ENCODE measurements around the gene PRR18. TPM values are rescaled to one million over a fixed set of nuclear protein-coding genes. Genes with fewer than 3 reads are reported as not detected.

The PRR18 gene
- total RNA-seq, 1 donor from 2014 or later, result 0.14 TPM

- H3K36me3 Mint-ChIP-seq (ENCODE audit: low read depth), result no peaks in the 10 kb centered on the region
- peaks cover 29% of the 10 kb centered on the region for H3K27me3 Mint-ChIP-seq (ENCODE audit: low read depth)
- no peak overlapping the region for H3K4me3 Mint-ChIP-seq (ENCODE audit: low read depth)
- H3K9me3 Mint-ChIP-seq, result no peaks in the 10 kb centered on the region
- intact Hi-C loops (cut with micrococcal nuclease), result loop anchor here (10.0 kb wide), 1 partner anchor 265 kb away; no protein-coding TSS in a partner anchor
- DNase-seq (ENCODE audit: low spot score), result no peak
- no peak overlapping the region for H3K27ac Mint-ChIP-seq
- H3K4me1 Mint-ChIP-seq (ENCODE audit: low read depth), result no peaks in the 10 kb centered on the region
Measured at GRCh38 chr6:166289207-166290060, 18.8 kb downstream of the PRR18 start.

GRCh38 chr6:166286839-166287271, 21.3 kb downstream of the PRR18 start:
- H3K9me3 Mint-ChIP-seq, result no peaks in the 10 kb centered on the region
- peaks cover 18% of the 10 kb centered on the region for H3K27me3 Mint-ChIP-seq (ENCODE audit: low read depth)
- H3K36me3 Mint-ChIP-seq (ENCODE audit: low read depth), result no peaks in the 10 kb centered on the region
- no peak for DNase-seq (ENCODE audit: low spot score)
- intact Hi-C loops (cut with micrococcal nuclease), result loop anchor here (10.0 kb wide), 1 partner anchor 262 kb away; no protein-coding TSS in a partner anchor
- no peak overlapping the region for H3K4me3 Mint-ChIP-seq (ENCODE audit: low read depth)
- no peaks in the 10 kb centered on the region for H3K4me1 Mint-ChIP-seq (ENCODE audit: low read depth)
- no peak overlapping the region for H3K27ac Mint-ChIP-seq

- Mint-ChIP-seq H3K36me3 (ENCODE audit: low read depth) (no peaks in the 10 kb centered on the region), H3K4me1 (ENCODE audit: low read depth) (no peaks in the 10 kb centered on the region), H3K27me3 (ENCODE audit: low read depth) (peaks cover 18% of the 10 kb centered on the region), H3K9me3 (no peaks in the 10 kb centered on the region), H3K4me3 (ENCODE audit: low read depth) (no peak overlapping the region), H3K27ac (no peak overlapping the region)
- DNase-seq (ENCODE audit: low spot score), result no peak
- intact Hi-C loops (cut with micrococcal nuclease), result loop anchor here (10.0 kb wide), 1 partner anchor 260 kb away; no protein-coding TSS in a partner anchor
Measured at GRCh38 chr6:166285233-166285632, 23.0 kb downstream of the PRR18 start.

GRCh38 chr6:166284640-166285039, 23.6 kb downstream of the PRR18 start:
- H3K9me3 Mint-ChIP-seq, result no peaks in the 10 kb centered on the region
- peaks cover 20% of the 10 kb centered on the region for H3K27me3 Mint-ChIP-seq (ENCODE audit: low read depth)
- no peak overlapping the region for H3K4me3 Mint-ChIP-seq (ENCODE audit: low read depth)
- DNase-seq (ENCODE audit: low spot score), result no peak
- no peaks in the 10 kb centered on the region for H3K4me1 Mint-ChIP-seq (ENCODE audit: low read depth)
- intact Hi-C loops (cut with micrococcal nuclease), result loop anchor here (10.0 kb wide), 1 partner anchor 260 kb away; no protein-coding TSS in a partner anchor
- H3K27ac Mint-ChIP-seq, result no peak overlapping the region
- H3K36me3 Mint-ChIP-seq (ENCODE audit: low read depth), result no peaks in the 10 kb centered on the region

- Mint-ChIP-seq H3K9me3 (no peaks in the 10 kb centered on the region), H3K4me1 (ENCODE audit: low read depth) (no peaks in the 10 kb centered on the region), H3K27me3 (ENCODE audit: low read depth) (peaks cover 24% of the 10 kb centered on the region), H3K36me3 (ENCODE audit: low read depth) (no peaks in the 10 kb centered on the region), H3K4me3 (ENCODE audit: low read depth) (no peak overlapping the region), H3K27ac (no peak overlapping the region)
- DNase-seq (ENCODE audit: low spot score), result no peak
- intact Hi-C loops (cut with micrococcal nuclease), result loop anchor here (10.0 kb wide), 1 partner anchor 258 kb away; no protein-coding TSS in a partner anchor
Measured at GRCh38 chr6:166282394-166283032, 25.7 kb downstream of the PRR18 start.

- H3K4me3 Mint-ChIP-seq (ENCODE audit: low read depth), result no peak overlapping the region
- peaks cover under 1% of the 10 kb centered on the region for H3K4me1 Mint-ChIP-seq (ENCODE audit: low read depth)
- no peaks in the 10 kb centered on the region for H3K36me3 Mint-ChIP-seq (ENCODE audit: low read depth)
- intact Hi-C loops (cut with micrococcal nuclease), result loop anchor here (10.0 kb wide), 1 partner anchor 256 kb away; no protein-coding TSS in a partner anchor
- peaks cover 28% of the 10 kb centered on the region for H3K27me3 Mint-ChIP-seq (ENCODE audit: low read depth)
- no peaks in the 10 kb centered on the region for H3K9me3 Mint-ChIP-seq
- H3K27ac Mint-ChIP-seq, result no peak overlapping the region
- DNase-seq (ENCODE audit: low spot score), result no peak
Measured at GRCh38 chr6:166281104-166281503, 27.1 kb downstream of the PRR18 start.

GRCh38 chr6:166279393-166279679, 28.9 kb downstream of the PRR18 start:
- Mint-ChIP-seq H3K4me3 (ENCODE audit: low read depth) (no peak overlapping the region), H3K27ac (no peak overlapping the region), H3K4me1 (ENCODE audit: low read depth) (peaks cover 6% of the 10 kb centered on the region), H3K36me3 (ENCODE audit: low read depth) (no peaks in the 10 kb centered on the region), H3K9me3 (no peaks in the 10 kb centered on the region), H3K27me3 (ENCODE audit: low read depth) (peaks cover 23% of the 10 kb centered on the region)
- no peak for DNase-seq (ENCODE audit: low spot score)
- intact Hi-C loops (cut with micrococcal nuclease), result loop anchor here (10.0 kb wide), 1 partner anchor 345 kb away; the partner anchor contains the start of gene RPS6KA2

- peaks cover 26% of the 10 kb centered on the region for H3K27me3 Mint-ChIP-seq (ENCODE audit: low read depth)
- no peak for DNase-seq (ENCODE audit: low spot score)
- intact Hi-C loops (cut with micrococcal nuclease), result loop anchor here (10.0 kb wide), 1 partner anchor 346 kb away; the partner anchor contains the start of gene RPS6KA2
- no peak overlapping the region for H3K27ac Mint-ChIP-seq
- no peaks in the 10 kb centered on the region for H3K9me3 Mint-ChIP-seq
- no peaks in the 10 kb centered on the region for H3K36me3 Mint-ChIP-seq (ENCODE audit: low read depth)
- H3K4me3 Mint-ChIP-seq (ENCODE audit: low read depth), result no peak overlapping the region
- peaks cover 6% of the 10 kb centered on the region for H3K4me1 Mint-ChIP-seq (ENCODE audit: low read depth)
Measured at GRCh38 chr6:166278579-166279392, 29.4 kb downstream of the PRR18 start.

- Mint-ChIP-seq H3K27ac (no peak overlapping the region), H3K27me3 (ENCODE audit: low read depth) (peaks cover 29% of the 10 kb centered on the region), H3K9me3 (no peaks in the 10 kb centered on the region), H3K36me3 (ENCODE audit: low read depth) (no peaks in the 10 kb centered on the region), H3K4me1 (ENCODE audit: low read depth) (peaks cover 6% of the 10 kb centered on the region), H3K4me3 (ENCODE audit: low read depth) (no peak overlapping the region)
- no peak for DNase-seq (ENCODE audit: low spot score)
- intact Hi-C loops (cut with micrococcal nuclease), result loop anchor here (10.0 kb wide), 1 partner anchor 347 kb away; the partner anchor contains the start of gene RPS6KA2
Measured at GRCh38 chr6:166277892-166278578, 30.2 kb downstream of the PRR18 start.

- intact Hi-C loops (cut with micrococcal nuclease), result loop anchor here (10.0 kb wide), 1 partner anchor 348 kb away; the partner anchor contains the start of gene RPS6KA2
- no peaks in the 10 kb centered on the region for H3K36me3 Mint-ChIP-seq (ENCODE audit: low read depth)
- H3K9me3 Mint-ChIP-seq, result no peaks in the 10 kb centered on the region
- H3K27me3 Mint-ChIP-seq (ENCODE audit: low read depth), result peaks cover 24% of the 10 kb centered on the region
- no peak overlapping the region for H3K4me3 Mint-ChIP-seq (ENCODE audit: low read depth)
- H3K4me1 Mint-ChIP-seq (ENCODE audit: low read depth), result peaks cover 6% of the 10 kb centered on the region
- no peak overlapping the region for H3K27ac Mint-ChIP-seq
- no peak for DNase-seq (ENCODE audit: low spot score)
Measured at GRCh38 chr6:166277018-166277417, 31.2 kb downstream of the PRR18 start.

GRCh38 chr6:166275714-166276166, 32.5 kb downstream of the PRR18 start:
- Mint-ChIP-seq H3K9me3 (no peaks in the 10 kb centered on the region), H3K4me3 (ENCODE audit: low read depth) (no peak overlapping the region), H3K27me3 (ENCODE audit: low read depth) (peaks cover 24% of the 10 kb centered on the region), H3K36me3 (ENCODE audit: low read depth) (no peaks in the 10 kb centered on the region), H3K4me1 (ENCODE audit: low read depth) (peaks cover 6% of the 10 kb centered on the region), H3K27ac (no peak overlapping the region)
- intact Hi-C loops (cut with micrococcal nuclease), result loop anchor here (1.0 to 10.0 kb wide), 3 partner anchors 107 to 349 kb away; partner anchors contain the start of genes MPC1 and RPS6KA2
- DNase-seq (ENCODE audit: low spot score), result peak; percentile 68

All from activated T-helper 2 cell treated with anti-CD3 and anti-CD28 coated beads, Interferon-gamma antibody, Interleukin-2, Interleukin-4, amounts not matched to agents 10 μg/mL and 5 μg/mL and 100 μg/mL, durations not matched to agents 14 hours and 24 hours and 36 hours (primary cell).